H54 (cell line): Measurements from ENCODE around the gene CX3CR1.

Experiments
- DNase-seq: peaks from one replicate; pipeline ENCODE4 v3.0.0; 2011; ENCODE audit warnings: low spot score, mixed read lengths; ENCODE audit not compliant: insufficient read length
- FAIRE-seq: peaks from 3 replicates; lab custom pipeline; 2011; peaks lifted over from hg19 to GRCh38; lab: Jason Lieb, UNC
- POLR2A ChIP-seq: IDR thresholded peaks from 2 replicates; pipeline ENCODE4 v1.6.1; 2011; ENCODE audit warnings: low read depth, mild to moderate bottlenecking, low read length

CX3CR1 gene

DNA sequence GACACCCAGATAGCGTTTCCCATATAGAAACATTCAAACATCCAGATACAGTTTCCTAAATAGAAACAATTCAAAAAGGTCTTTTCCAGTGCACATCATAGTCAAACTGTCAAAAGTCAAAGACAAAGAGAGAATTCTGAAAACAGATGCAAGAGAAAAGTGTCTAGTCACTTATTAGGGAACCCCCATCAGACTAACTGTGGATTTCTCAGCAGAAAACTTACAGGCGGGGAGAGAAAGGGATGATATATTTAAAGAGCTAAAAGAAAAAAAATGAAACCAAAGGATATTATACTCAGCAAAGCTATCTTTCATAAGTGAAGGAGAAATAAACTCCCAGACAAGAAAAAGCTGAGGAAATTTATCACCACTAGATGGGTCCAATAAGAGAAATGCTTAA lies 22.3 kb upstream of the CX3CR1 start:
- FAIRE-seq (no peak), DNase-seq (no peak)
- TF ChIP-seq POLR2A, result no peak

- DNase-seq, result no peak
- TF ChIP-seq POLR2A, result no peak
- FAIRE-seq, result no peak
These were observed 19.4 kb upstream of the CX3CR1 start for GRCh38 chr3:39299279-39299678.

DNA sequence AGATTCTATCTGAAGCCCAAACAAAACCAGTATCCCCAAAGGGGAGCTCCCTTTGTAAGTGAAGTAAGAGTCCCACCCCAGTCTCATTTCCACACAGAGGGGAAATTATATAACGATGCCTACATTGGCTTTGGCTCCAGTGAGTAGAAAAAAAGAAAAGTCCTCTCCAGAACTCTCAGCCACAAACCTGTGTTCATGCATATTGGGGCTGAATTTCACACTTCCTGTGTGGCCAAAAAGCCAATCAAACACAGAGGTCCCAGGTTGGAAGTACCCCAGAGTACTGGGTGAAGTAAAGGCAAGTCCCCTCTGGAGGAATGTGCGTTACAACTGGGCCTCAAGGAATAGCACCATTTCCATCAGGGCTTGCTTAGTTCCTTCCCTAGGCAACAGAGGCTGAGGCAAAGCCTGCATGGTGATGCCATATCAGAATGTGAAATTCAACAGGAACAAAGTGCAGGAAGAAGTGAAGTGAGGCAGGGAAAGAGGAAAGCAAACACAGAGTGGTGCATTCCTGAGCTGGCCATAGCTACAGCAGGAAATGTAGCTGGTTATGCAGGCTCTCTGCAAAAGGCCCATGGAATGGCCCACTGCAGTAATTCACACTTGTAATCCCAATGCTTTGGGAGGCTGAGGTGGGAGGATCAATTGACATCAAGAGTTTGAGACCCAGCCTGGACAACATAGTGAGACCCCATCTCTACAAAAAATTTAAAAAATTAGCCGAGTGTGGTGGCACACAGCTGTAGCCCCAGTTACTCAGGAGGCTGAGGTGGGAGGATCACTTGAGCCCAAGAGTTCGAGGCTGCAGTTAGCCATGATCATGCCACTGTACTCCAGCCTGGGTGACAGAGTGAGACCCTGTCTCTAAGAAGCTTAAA lies 16.6 kb upstream of the CX3CR1 start:
- TF ChIP-seq POLR2A, result no peak
- FAIRE-seq, result no peak

DNA sequence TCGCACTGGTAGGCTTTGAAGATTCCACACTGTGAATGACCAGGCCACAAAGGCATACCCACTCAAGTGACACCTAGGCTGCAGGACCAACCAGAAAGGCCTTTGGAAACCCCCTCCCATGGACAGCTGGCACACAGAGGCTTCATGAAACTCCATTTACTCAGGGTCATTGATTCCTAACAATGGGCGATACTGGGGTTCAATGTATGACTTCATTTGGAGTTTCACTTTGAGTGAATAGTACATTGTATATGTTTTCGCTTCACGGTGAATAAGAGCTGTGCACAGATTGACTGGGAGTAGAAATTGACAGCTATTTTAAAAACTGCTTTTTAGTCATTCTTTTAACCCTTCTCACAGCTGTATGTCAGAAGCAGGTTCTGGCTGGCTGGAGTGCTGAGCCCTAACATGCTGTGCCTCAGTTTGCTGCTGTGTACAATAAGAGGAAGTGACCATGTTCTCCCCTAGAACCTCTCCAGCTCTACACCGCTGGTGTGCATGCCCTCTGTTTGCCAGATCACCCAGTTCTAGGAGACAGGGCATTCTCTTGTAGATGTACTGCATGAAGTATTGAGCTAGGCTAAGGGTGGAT lies 15.4 kb upstream of the CX3CR1 start:
- TF ChIP-seq POLR2A, result no peak
- FAIRE-seq (no peak), DNase-seq (no peak)

More for the DNA sequence above, 16.6 kb upstream of the CX3CR1 start:
- no peak for DNase-seq

- no peak for FAIRE-seq
- DNase-seq, result no peak
- no peak for TF ChIP-seq POLR2A
These were observed 14.8 kb upstream of the CX3CR1 start for GRCh38 chr3:39294446-39295183.

DNA sequence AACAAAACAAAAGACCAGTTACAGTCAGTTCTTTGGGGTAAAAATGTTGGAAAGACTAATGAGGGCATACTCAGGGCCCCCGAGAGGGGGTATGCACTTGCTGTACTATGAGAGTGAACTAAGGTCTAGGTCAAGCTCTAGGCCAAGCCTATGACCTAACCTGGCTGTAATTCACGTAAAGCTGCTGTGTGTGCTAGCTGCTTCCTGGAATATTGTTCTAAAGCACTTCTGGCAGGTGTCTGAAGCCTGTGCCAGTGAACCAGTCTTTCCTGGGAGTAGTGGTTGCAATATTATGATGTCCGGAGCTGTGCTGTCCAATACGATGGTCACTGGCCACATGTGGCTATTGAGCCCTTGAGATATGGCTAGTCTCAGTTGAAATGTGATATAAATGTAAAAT lies 13.1 kb upstream of the CX3CR1 start:
- DNase-seq, result no peak
- FAIRE-seq, result no peak
- no peak for TF ChIP-seq POLR2A

DNA sequence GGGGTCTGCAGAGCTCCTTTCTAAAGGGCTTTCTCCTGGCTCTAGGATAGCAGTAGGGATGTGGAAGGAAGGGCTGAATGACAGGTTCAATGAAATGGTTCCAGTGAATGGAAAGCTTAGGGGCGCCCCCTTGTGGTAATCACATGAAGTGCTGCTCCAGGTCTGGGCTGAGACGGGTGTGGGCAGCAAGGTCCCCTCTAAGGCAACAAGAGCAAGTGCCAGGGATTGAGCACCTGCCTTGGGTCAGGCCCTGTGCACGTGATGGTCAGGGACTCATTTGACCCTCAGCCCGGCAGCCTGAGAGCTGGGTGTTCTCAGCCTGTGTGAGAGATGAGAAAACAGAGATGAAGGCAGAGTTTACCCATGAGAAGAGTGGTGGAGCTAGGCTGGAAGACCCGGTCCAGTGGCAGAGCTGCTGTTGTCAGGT lies 12.1 kb upstream of the CX3CR1 start:
- FAIRE-seq, result no peak
- peak; percentile 53 for DNase-seq

GRCh38 chr3:39290255-39290654 lies 10.4 kb upstream of the CX3CR1 start:
- no peak for TF ChIP-seq POLR2A
- FAIRE-seq (no peak), DNase-seq (no peak)

More for the DNA sequence above, 12.1 kb upstream of the CX3CR1 start:
- TF ChIP-seq POLR2A, result no peak

DNA sequence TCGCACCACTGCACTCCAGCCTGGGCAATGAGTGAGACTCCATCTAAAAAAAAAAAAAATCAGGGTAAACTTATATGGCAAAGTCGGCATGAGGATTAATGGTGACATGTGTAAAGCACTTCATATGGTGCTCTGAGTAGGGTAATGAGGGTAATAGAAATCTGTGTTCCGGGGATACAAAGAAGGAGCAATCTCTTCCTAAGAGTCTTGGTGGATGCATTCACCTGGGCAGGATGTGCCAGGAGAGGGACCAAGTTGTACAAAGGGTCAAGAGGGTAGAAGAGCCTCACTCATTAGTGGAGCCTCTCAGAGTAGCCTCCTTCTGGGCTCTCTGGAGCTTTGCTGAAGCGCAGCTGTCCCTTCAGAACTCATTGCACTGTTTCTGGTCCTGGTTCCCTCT lies 9.3 kb upstream of the CX3CR1 start:
- no peak for TF ChIP-seq POLR2A
- no peak for DNase-seq
- no peak for FAIRE-seq

DNA sequence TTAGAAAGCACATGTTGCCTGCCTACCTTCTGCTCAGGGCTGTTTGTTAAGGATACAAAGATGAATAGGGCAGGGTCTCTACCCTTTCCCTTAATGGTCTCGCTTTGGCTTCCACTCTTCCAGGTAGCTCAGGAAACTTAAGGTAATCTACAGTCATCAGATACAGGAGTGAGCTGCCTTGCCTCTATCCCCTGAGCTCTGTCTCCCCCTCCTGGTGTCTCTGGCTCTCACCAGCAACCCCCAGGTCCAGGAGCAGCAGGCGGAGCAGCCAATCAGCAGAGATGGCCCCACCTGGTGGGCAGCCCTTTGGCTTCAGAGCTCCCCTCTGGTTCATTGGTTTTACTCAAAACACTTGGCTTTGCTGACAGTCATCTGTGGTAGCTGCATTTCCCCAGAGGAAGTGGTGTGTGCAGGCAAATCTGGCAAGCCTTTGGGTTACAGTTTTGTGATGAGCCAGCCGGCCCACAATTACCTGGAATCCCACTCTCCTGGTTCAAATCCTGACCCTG lies 8.5 kb upstream of the CX3CR1 start:
- DNase-seq, result peak; percentile 79
- FAIRE-seq, result no peak
- TF ChIP-seq POLR2A, result no peak

- TF ChIP-seq POLR2A, result no peak
- FAIRE-seq (no peak), DNase-seq (no peak)
These were observed 7.7 kb upstream of the CX3CR1 start for GRCh38 chr3:39287216-39288164.

DNA sequence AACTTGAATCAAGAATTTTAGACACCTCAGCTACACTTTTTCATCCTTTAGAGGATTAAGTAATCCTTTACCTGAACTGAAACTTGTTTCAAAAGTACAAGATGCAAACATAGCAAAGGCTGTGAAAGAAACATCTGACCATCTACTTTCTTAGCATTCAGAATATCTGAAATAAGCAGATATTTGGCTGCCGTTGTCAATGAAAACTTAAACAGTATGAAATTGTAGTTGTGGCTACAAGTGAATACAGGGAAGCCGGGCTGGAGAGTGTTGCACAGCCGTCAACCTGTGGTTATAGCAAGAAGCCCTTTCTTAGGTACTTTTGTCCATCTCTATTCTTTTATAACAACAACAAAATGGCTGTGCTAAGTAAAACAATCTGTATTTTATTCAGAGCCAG lies 6.9 kb upstream of the CX3CR1 start:
- no peak for TF ChIP-seq POLR2A
- DNase-seq (no peak), FAIRE-seq (no peak)

DNA sequence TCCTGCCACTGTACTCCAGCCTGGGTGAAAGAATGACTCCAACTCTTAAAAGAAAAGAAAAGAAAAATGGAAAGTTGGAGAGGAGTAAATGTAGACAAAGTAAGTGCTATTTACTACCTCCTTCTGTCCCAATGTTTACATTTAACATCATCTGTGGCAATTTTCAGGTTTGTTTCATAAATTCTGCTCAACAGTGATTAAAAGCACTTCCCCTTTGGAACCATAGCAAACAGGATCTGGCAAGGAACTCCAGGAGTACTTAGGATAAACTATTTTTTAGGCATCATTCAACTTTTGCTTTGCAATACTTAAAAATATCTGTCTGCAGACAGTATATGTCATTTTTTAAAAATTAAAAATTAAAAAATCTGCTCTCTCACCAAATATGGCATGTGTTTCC lies 5.5 kb upstream of the CX3CR1 start:
- FAIRE-seq, result no peak

More for the DNA sequence above, 5.5 kb upstream of the CX3CR1 start:
- no peak for DNase-seq
- no peak for TF ChIP-seq POLR2A
